HEK293T (cell line): ENCODE data around the gene GSTM2.

ENCODE experiments used
- ELF4 ChIP-seq: fragments of 450-650 bp; IDR thresholded peaks from 2 replicates; pipeline ENCODE4 v1.6.1; 2017; ENCODE audit warnings: antibody characterized with exemption
- SP1 ChIP-seq: fragments of 450-650 bp; IDR thresholded peaks from 2 replicates; pipeline ENCODE4 v1.6.1; 2017
- SUZ12 ChIP-seq: fragments of 450-650 bp; IDR thresholded peaks from 2 replicates; pipeline ENCODE4 v1.6.1; 2016; ENCODE audit warnings: mild to moderate bottlenecking
- ZNF384 ChIP-seq: fragments of 450-650 bp; IDR thresholded peaks from 2 replicates; pipeline ENCODE4 v1.6.1; 2016

DNA sequence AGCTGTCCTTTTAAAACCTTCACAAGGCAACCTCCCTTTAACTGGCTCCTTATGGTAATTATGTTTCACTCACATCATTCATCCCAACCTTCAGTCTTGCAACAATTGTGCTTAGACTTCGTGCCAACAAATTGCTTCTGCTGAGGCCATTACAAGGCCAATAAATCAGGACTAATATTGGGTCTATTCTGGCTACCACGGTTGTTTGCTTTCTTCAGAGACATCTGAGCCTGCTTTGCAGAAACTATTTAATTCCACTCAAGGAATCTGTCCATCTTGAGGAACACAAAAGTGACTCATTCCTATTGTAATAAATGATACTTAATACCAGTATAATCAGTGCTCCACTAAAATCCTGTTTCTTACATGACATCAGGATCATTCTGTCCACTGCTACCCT lies 14.6 kb upstream of the GSTM2 start:
- TF ChIP-seq SP1 (no peak), ZNF384 (no peak), ELF4 (no peak), SUZ12 (no peak)
